HG02840 (cell line): Measurements from ENCODE around the gene LARGE2.

ENCODE experiments used
- ATAC-seq: cut with Tn5 transposase; IDR thresholded peaks from one replicate; pipeline ENCODE4 v1.9.1; 2021; ENCODE audit warnings: mild to moderate bottlenecking, moderate library complexity, moderate number of reproducible peaks; ENCODE audit not compliant: unreplicated experiment, low FRiP score

Gene LARGE2

GRCh38 chr11:45947885-45948284 is 25.4 kb downstream of the LARGE2 start:
- no peak for ATAC-seq

GRCh38 chr11:45948356-45948755 is 25.9 kb downstream of the LARGE2 start:
- ATAC-seq = no peak

- ATAC-seq = no peak
These were observed 27.5 kb downstream of the LARGE2 start for GRCh38 chr11:45949992-45950407.

GRCh38 chr11:45959851-45960250 is 37.4 kb downstream of the LARGE2 start:
- no peak for ATAC-seq

GRCh38 chr11:45960387-45961095 is 38.1 kb downstream of the LARGE2 start:
- no peak for ATAC-seq

- no peak for ATAC-seq
These were observed 39.3 kb downstream of the LARGE2 start for GRCh38 chr11:45961751-45962240.

- ATAC-seq = no peak
These were observed 42.5 kb downstream of the LARGE2 start for GRCh38 chr11:45964911-45965389.

- no peak for ATAC-seq
These were observed 45.0 kb downstream of the LARGE2 start for GRCh38 chr11:45967506-45967905.

GRCh38 chr11:45968901-45969300 is 46.4 kb downstream of the LARGE2 start:
- no peak for ATAC-seq

- no peak for ATAC-seq
These were observed 51.1 kb downstream of the LARGE2 start for GRCh38 chr11:45973601-45974000.

GRCh38 chr11:45974806-45975205 is 52.4 kb downstream of the LARGE2 start:
- ATAC-seq = no peak
